ENCODE results near the gene NTNG1. TPM values are rescaled to one million over a fixed set of nuclear protein-coding genes. Genes with fewer than 3 reads are reported as not detected.
"Not testable (repeated sequence)": the region's sequence is repeated elsewhere in the genome, so short reads cannot be mapped to it uniquely, and the experiment has no call there.

The NTNG1 gene
- total RNA-seq, 1 donor: 9.1 TPM

DNA sequence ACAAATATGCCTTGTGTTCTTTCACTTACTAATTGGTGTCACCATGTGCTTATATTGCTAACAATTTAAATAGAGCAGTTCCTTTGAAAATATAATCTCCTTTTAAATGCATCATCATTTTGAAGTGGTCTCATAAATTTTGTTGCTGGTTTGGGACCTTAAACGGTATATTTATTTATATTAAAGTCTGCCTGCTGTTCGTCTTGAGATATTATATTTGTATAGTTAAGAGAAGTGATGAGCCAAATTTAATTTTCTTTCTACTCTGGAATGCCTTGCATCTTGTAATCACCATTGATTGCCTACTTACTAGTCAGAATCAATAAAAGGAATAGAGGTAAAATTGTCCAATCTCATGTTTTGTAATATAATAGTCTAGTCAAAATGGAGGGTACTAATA, 91.6 kb downstream of the NTNG1 start:
- no peak for DNase-seq (ENCODE audit: low read depth)
- H3K4me3 ChIP-seq (ENCODE audit: low read depth, low read length): no peak overlapping the region
- TF ChIP-seq, protein P1, sequence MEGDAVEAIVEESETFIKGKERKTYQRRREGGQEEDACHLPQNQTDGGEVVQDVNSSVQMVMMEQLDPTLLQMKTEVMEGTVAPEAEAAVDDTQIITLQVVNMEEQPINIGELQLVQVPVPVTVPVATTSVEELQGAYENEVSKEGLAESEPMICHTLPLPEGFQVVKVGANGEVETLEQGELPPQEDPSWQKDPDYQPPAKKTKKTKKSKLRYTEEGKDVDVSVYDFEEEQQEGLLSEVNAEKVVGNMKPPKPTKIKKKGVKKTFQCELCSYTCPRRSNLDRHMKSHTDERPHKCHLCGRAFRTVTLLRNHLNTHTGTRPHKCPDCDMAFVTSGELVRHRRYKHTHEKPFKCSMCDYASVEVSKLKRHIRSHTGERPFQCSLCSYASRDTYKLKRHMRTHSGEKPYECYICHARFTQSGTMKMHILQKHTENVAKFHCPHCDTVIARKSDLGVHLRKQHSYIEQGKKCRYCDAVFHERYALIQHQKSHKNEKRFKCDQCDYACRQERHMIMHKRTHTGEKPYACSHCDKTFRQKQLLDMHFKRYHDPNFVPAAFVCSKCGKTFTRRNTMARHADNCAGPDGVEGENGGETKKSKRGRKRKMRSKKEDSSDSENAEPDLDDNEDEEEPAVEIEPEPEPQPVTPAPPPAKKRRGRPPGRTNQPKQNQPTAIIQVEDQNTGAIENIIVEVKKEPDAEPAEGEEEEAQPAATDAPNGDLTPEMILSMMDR (IDR thresholded peaks at IDR 0.05; ENCODE audit: insufficient read depth, low read depth, low read length): no peak

DNA sequence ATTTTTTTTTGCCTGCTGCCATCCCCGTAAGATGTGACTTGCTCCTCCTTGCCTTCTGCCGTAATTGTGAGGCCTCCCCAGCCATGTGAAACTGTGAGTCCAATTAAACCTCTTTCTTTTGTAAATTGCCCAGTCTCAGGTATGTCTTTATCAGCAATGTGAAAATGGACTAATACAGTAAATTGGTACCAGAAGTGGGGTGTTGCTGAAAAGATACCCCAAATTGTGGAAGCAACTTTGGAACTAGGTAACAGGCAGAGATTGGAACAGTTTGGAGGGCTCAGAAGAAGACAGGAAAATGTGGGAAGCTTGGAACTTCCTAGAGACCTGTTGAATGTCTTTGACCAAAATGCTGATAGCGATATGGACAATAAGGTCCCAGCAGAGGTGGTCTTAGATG, 95.9 kb downstream of the NTNG1 start:
- not testable (repeated sequence) for DNase-seq (ENCODE audit: low read depth); H3K4me3 ChIP-seq (ENCODE audit: low read depth, low read length)

DNA sequence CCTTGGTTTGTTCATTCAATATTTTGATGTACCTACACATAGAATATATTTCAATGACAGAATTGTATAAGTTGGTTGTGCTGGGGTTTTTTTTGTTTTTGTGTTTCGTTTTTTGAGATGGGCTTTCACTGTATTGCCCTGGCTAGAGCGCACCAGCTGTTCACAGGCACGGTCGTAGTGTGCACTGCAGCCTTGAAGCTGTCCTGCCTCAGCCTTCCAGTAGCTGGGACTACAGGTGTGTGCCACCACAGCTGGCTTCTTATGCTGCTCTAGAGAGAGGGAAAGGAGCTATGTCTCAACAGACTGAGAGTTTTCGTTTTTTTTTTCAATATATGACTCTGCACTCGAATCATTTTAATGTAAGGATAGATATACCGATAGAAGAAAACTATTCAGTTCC, 102.6 kb downstream of the NTNG1 start:
- TF ChIP-seq, protein P1 (IDR thresholded peaks at IDR 0.05; ENCODE audit: insufficient read depth, low read depth, low read length): no peak
- no peak for DNase-seq (ENCODE audit: low read depth)
- H3K4me3 ChIP-seq (ENCODE audit: low read depth, low read length): no peak overlapping the region

DNA sequence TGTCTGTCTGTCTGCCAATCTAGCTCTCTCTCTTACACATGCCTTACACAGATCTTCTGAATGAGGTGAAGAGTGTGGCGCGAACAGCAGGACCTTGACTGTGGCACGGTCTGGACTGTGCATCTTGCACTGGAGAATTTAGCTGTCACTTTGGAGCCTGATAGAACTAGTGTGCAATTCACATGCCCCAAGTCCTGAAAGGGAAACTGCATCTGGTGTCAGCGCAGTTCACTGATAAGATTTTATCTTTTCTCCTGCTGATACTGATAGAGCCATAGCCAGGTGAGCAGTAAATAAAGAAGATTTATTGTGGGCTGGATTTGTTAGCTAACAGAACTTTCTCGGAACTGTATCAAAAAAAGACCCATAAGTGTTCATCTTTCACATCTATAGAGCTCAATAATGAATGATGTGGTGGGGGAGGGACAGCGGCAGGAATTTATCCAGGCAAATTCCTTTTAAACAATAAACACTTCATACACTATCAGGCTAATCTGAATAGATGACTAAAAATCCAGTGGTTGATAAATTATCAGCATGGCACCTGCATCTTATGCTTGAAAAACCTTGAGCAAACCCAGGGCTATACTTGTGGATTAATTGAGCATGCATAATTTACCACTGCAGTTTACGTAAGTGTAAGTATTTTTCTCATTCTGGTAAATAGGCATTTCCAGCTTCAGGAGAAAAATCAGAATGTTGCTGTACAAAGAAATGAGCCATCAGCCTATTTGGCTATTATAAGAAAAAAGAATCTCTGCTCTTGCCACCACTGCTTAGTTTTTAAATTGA, 104.1 kb downstream of the NTNG1 start:
- no peak for DNase-seq (ENCODE audit: low read depth)
- TF ChIP-seq, protein P1 (IDR thresholded peaks at IDR 0.05; ENCODE audit: insufficient read depth, low read depth, low read length): no peak
- no peak overlapping the region for H3K4me3 ChIP-seq (ENCODE audit: low read depth, low read length)

DNA sequence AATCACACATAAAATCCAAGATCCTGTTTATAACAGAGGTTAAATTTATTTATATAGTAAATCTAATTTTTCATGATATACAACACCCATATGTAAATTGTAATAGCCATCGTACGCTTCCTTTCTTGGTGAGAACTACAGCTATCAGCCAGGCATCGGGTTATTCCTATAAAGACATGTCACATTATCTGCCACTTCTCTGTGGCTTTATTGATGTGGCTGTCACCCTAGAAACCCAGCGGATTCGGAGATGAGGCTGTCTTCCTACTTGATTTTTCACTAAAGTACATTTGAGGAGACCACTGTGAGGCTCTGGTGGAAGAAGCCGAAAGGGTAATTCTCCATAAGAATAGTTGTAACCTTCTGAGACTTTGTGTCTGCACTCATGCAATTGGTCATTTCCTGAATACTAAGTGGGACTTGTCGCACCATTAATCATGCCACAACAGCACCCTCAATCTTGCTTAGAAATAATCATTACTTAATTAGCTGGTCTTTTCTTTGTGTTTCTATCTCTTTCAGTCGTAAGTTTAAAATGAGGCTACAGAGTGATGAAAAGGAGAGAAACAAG, 106.0 kb downstream of the NTNG1 start:
- no peak overlapping the region for H3K4me3 ChIP-seq (ENCODE audit: low read depth, low read length)
- TF ChIP-seq, protein P1 (IDR thresholded peaks at IDR 0.05; ENCODE audit: insufficient read depth, low read depth, low read length): no peak
- DNase-seq (ENCODE audit: low read depth): no peak

DNA sequence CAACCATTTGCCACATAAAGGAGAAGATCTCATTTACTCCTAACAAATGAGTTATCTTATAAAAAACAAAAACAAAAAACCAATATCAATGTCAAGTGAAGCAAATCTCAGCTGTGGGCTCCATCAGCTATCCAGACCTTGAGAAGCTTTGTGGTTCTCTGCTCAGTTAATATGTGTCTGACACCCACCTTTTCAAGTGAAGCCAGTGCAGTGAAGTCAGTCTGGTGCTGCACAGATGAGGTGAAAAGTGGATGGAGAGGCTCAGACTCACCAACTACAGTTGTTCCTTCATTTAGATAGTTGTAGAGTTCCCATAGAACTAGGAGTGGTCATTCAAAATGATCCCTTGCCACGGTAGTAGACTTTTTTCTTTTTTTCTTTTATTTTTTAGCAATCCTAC, 106.8 kb downstream of the NTNG1 start:
- TF ChIP-seq, protein P1 (IDR thresholded peaks at IDR 0.05; ENCODE audit: insufficient read depth, low read depth, low read length): no peak
- H3K4me3 ChIP-seq (ENCODE audit: low read depth, low read length): no peak overlapping the region
- no peak for DNase-seq (ENCODE audit: low read depth)

DNA sequence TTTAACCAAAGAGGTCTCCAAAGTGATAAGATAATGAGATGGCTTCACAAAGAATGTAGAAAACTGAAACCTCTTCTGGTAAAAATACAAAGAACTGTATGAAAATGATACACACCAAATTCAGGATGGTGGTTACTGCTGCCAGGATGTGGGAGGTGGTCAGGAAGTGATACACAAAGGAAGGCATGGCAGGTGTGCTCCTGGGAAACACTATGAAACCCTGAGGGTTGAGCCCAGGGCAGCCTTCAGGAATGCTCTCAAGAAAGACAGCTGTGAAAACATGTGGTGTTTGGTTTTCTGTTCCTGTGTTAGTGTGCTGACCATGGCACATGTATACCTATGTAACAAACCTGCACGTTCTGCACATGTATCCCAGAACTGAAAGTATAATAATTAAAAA, 109.3 kb downstream of the NTNG1 start:
- TF ChIP-seq, protein P1 (IDR thresholded peaks at IDR 0.05; ENCODE audit: insufficient read depth, low read depth, low read length): no peak
- no peak for DNase-seq (ENCODE audit: low read depth)

More for the DNA sequence above, 109.3 kb downstream of the NTNG1 start:
- no peak overlapping the region for H3K4me3 ChIP-seq (ENCODE audit: low read depth, low read length)

All from fibroblast of villous mesenchyme (primary cell).